HepG2 (cell line): ENCODE results near the gene OSBPL8. TPM values are rescaled to one million over a fixed set of nuclear protein-coding genes. Genes with fewer than 3 reads are reported as not detected.

Experiments
- ATAC-seq: fragments of 200-7000 bp; cut with Tn5 transposase; 3 replicates; pipeline ENCODE4 v1.9.1; 2020; ENCODE audit warnings: mild to moderate bottlenecking, moderate library complexity
- BruUV-seq: library from RNA; stranded (reverse); fragments of 400-500 nt; replicated peaks from 2 replicates; lab custom pipeline; 2021; lab: Mats Ljungman, UMichigan
- CTCF ChIA-PET: fragments of 300-600 bp; formaldehyde crosslinking; extraction: SDS; loops from one replicate; lab custom pipeline; 2021; ENCODE audit warnings: low total read pairs, inconsistent platforms, low intra/inter-chr PET ratio; lab: Yijun Ruan, JAX
- POLR2A ChIA-PET: fragments of 350-600 bp; sonication (Branson Sonifier 250); formaldehyde crosslinking; loops from one replicate; lab custom pipeline; 2020; ENCODE audit warnings: antibody characterized with exemption, inconsistent platforms; lab: Yijun Ruan, JAX
- DNase-seq: peaks from one replicate; pipeline ENCODE4 v3.0.0-alpha.2; 2015; ENCODE audit warnings: low spot score
- FAIRE-seq: peaks from 3 replicates; lab custom pipeline; 2011; peaks lifted over from hg19 to GRCh38; lab: Jason Lieb, UNC
- H2AFZ ChIP-seq: one replicate; pipeline ENCODE4 v1.6.1; 2011; ENCODE audit warnings: low read length, inconsistent platforms
- H3K27ac ChIP-seq: fragments of 300-600 bp; 3 replicates; pipeline ENCODE4 v1.8.0; 2011; ENCODE audit warnings: mixed run types, mild to moderate bottlenecking, mixed read lengths, low read length, inconsistent platforms; ENCODE audit not compliant: insufficient read depth; ENCODE audit errors: extremely low read length
- H3K27me3 ChIP-seq, 2 experiments: fragments of 200-600 bp in 1 of 2; 2 replicates in 1 of 2; 3 replicates in 1 of 2; pipeline versions ENCODE4 v1.6.0 to v1.8.0; 2011; ENCODE audit warnings: low read length in 2 of 2, mild to moderate bottlenecking in 2 of 2, moderate library complexity in 2 of 2, inconsistent platforms in 1 of 2; ENCODE audit not compliant: insufficient read depth in 2 of 2, control insufficient read depth in 1 of 2
- H3K36me3 ChIP-seq, 2 experiments: fragments of 200-600 bp in 1 of 2; replicated peaks in 1 of 2; 2 replicates in 1 of 2; 3 replicates in 1 of 2; pipeline versions ENCODE4 v1.5.1 to v1.8.0; 2011; ENCODE audit warnings: low read length in 2 of 2, inconsistent platforms in 1 of 2; ENCODE audit not compliant: insufficient read depth in 2 of 2, control insufficient read depth in 1 of 2
- H3K4me1 ChIP-seq: 2 replicates; pipeline ENCODE4 v1.5.1; 2012; ENCODE audit warnings: low read length, inconsistent platforms; ENCODE audit not compliant: insufficient read depth
- H3K4me2 ChIP-seq: 2 replicates; pipeline ENCODE4 v1.6.0; 2011; ENCODE audit warnings: low read depth, low read length, inconsistent platforms
- H3K4me3 ChIP-seq, 3 experiments: fragments of 200-600 bp in 1 of 3; sonication (generic), shearing (Covaris generic) in 1 of 3; replicated peaks in 1 of 3; 2 replicates each; pipeline ENCODE4 v1.5.1; 2011 to 2016; ENCODE audit warnings: low read length in 3 of 3, inconsistent platforms in 2 of 3, low read depth in 2 of 3, mild to moderate bottlenecking in 2 of 3, control low read depth in 1 of 3, mixed read lengths in 1 of 3; ENCODE audit not compliant: insufficient read depth in 1 of 3
- H3K79me2 ChIP-seq: one replicate; pipeline ENCODE4 v1.6.1; 2011; ENCODE audit warnings: low read length, inconsistent platforms; ENCODE audit not compliant: insufficient read depth
- H3K9ac ChIP-seq: 2 replicates; pipeline ENCODE4 v1.6.0; 2011; ENCODE audit warnings: mild to moderate bottlenecking, low read depth, low read length, inconsistent platforms; ENCODE audit not compliant: insufficient read depth
- H3K9me3 ChIP-seq: 2 replicates; pipeline ENCODE4 v1.5.1; 2012; ENCODE audit warnings: mild to moderate bottlenecking, low read length
- H4K20me1 ChIP-seq: 2 replicates; pipeline ENCODE4 v1.6.0; 2011; ENCODE audit warnings: inconsistent platforms, mild to moderate bottlenecking, low read length, moderate library complexity; ENCODE audit not compliant: insufficient read depth
- CCAR2 ChIP-seq: fragments of 200-400 bp; formaldehyde crosslinking; optimal IDR thresholded peaks from 2 replicates; pipeline ENCODE3; 2018; ENCODE audit warnings: low read depth, mild to moderate bottlenecking, low read length, moderate library complexity
- E2F1 ChIP-seq: sonication (generic); formaldehyde crosslinking; IDR thresholded peaks from 2 replicates; pipeline ENCODE4 v1.5.0; 2020; ENCODE audit warnings: missing genetic modification reagents
- ELF4 ChIP-seq: sonication (generic); formaldehyde crosslinking; IDR thresholded peaks from 2 replicates; pipeline ENCODE4 v1.5.0; 2020; ENCODE audit warnings: missing genetic modification reagents, mild to moderate bottlenecking, moderate library complexity, borderline replicate concordance
- MED13 ChIP-seq: sonication (generic); formaldehyde crosslinking; IDR thresholded peaks from 2 replicates; pipeline ENCODE4 v1.5.0; 2020; ENCODE audit warnings: missing genetic modification reagents
- PCBP1 ChIP-seq: fragments of 200-400 bp; formaldehyde crosslinking; IDR thresholded peaks from 2 replicates; pipeline ENCODE4 v1.6.1; 2017; ENCODE audit warnings: mild to moderate bottlenecking, low read depth, low read length, borderline replicate concordance
- RFX1 ChIP-seq: fragments of 450-650 bp; IDR thresholded peaks from 2 replicates; pipeline ENCODE4 v1.6.1; 2017
- XBP1 ChIP-seq: sonication (generic); formaldehyde crosslinking; IDR thresholded peaks from 2 replicates; pipeline ENCODE4 v1.5.0; 2020; ENCODE audit warnings: missing genetic modification reagents
- XRCC5 ChIP-seq: fragments of 200-400 bp; formaldehyde crosslinking; optimal IDR thresholded peaks from 2 replicates; pipeline ENCODE3; 2017; ENCODE audit warnings: mild to moderate bottlenecking, low read length
- ZBTB42 ChIP-seq: sonication (generic); formaldehyde crosslinking; IDR thresholded peaks from 2 replicates; pipeline ENCODE4 v1.5.0; 2020; ENCODE audit warnings: mild to moderate bottlenecking, missing genetic modification reagents
- ZNF124 ChIP-seq: sonication (generic); formaldehyde crosslinking; IDR thresholded peaks from 2 replicates; pipeline ENCODE4 v1.4.0; 2020; ENCODE audit warnings: missing genetic modification reagents
- ZNF264 ChIP-seq: sonication (generic); formaldehyde crosslinking; IDR thresholded peaks from 2 replicates; pipeline ENCODE4 v1.4.0; 2020; ENCODE audit warnings: missing genetic modification reagents
- ZNF543 ChIP-seq: sonication (generic); formaldehyde crosslinking; IDR thresholded peaks from 2 replicates; pipeline ENCODE4 v1.4.0; 2020; ENCODE audit warnings: mild to moderate bottlenecking, missing genetic modification reagents
- ZNF550 ChIP-seq: sonication (generic); formaldehyde crosslinking; IDR thresholded peaks from 2 replicates; pipeline ENCODE4 v1.4.0; 2020; ENCODE audit warnings: mild to moderate bottlenecking, missing genetic modification reagents, borderline replicate concordance
- ZNF674 ChIP-seq: sonication (generic); formaldehyde crosslinking; IDR thresholded peaks from 2 replicates; pipeline ENCODE4 v1.5.0; 2020; ENCODE audit warnings: low read depth, mild to moderate bottlenecking, missing genetic modification reagents
- WGBS: methylation state at CpG from one replicate; pipeline ENCODE4 v1.1.6; 2017; ENCODE audit warnings: low lambda C conversion rate; 5-methylcytosine and 5-hydroxymethylcytosine counted together
- in situ Hi-C: cut with HindIII; loops from 2 replicates; pipeline ENCODE4 v1.10.0; 2017; ENCODE audit warnings: low pct_unique_long_range_greater_than_20kb; ENCODE audit not compliant: extremely low pct_ligation_motif_present
- intact Hi-C: fragments of 100-400 bp; cut with micrococcal nuclease; formaldehyde crosslinking; loops from one replicate; pipeline ENCODE4 v1.10.0; 2022; ENCODE audit not compliant: unreplicated experiment
- polyA plus RNA-seq, 8 experiments: library from polyadenylated mRNA; depleted of rRNA in 3 of 8; stranded (reverse) in 7 of 8; unstranded in 1 of 8; fragments of >200 nt; fragmentation: Illumina TruSeq in 4 of 8; extraction: Trizol in 4 of 8; gene quantifications; 2 replicates each; pipeline versions ENCODE4 v1.2.1 to v1.2.3, GENCODE V29; 2011 to 2016; ENCODE audit warnings: low read depth in 4 of 8, missing spikeins in 1 of 8, mixed read lengths in 1 of 8; ENCODE audit not compliant: insufficient read depth in 1 of 8
- total RNA-seq, 5 experiments: library from RNA; depleted of rRNA; stranded (reverse); fragments of >200 nt; fragmentation: Illumina TruSeq; extraction: Trizol; gene quantifications; 2 replicates each; pipeline ENCODE4 v1.2.3, GENCODE V29; 2016; ENCODE audit warnings: low read depth in 1 of 5
- TF ChIP-seq, protein P1 (sequence below): sonication (generic); formaldehyde crosslinking; IDR thresholded peaks from 2 replicates; pipeline ENCODE4 v1.5.0; 2020; ENCODE audit warnings: missing genetic modification reagents
- TF ChIP-seq, protein P2 (sequence below): sonication (generic); formaldehyde crosslinking; IDR thresholded peaks from 2 replicates; pipeline ENCODE4 v1.8.1; 2023; ENCODE audit warnings: mild to moderate bottlenecking, missing genetic modification reagents
- TF ChIP-seq, protein P3 (sequence below): sonication (generic); formaldehyde crosslinking; IDR thresholded peaks from 2 replicates; pipeline ENCODE4 v1.8.0; 2022; ENCODE audit warnings: missing genetic modification reagents, mild to moderate bottlenecking, inconsistent platforms, borderline replicate concordance
- TF ChIP-seq, protein P4 (sequence below): sonication (generic); formaldehyde crosslinking; IDR thresholded peaks from 2 replicates; pipeline ENCODE4 v1.8.0; 2022; ENCODE audit warnings: mild to moderate bottlenecking, missing genetic modification reagents, moderate library complexity

The OSBPL8 gene
- total and polyA plus RNA-seq, 2 of the 13 experiments (the other 11 are each of a cell fraction or from before 2014, with no cell fraction given): 11.0 to 33.9 TPM

DNA sequence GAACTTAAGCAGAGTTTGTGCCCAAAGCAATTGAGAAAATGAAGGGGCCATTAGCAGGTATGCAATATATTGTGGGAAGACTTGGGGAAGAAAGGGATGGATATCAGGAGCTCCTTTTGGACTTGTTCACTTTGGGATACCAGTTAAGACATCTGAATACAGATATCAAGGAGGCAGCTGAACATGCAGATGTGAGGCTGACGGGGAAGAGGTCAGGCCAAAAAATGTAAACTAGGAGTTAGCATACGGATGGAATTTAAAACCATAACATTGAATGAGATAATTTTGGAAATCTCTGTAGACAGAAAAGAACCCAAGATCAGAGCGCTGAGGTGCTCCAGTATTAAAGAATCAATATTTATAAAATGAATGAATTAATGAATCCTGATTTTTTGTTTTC lies 53.4 kb downstream of the OSBPL8 start:
- ChIA-PET POLR2A (no interaction called here), CTCF (no interaction called here)
- Histone ChIP-seq H2AFZ (no peak overlapping the region), H3K4me1 (no peaks in the 10 kb centered on the region), H3K9me3 (no peaks in the 10 kb centered on the region), H3K4me2 (no peak overlapping the region), H3K4me3 (no peak overlapping the region), H3K27ac (no peak overlapping the region), H3K27me3 (no peaks in the 10 kb centered on the region), H3K79me2 (no peaks in the 10 kb centered on the region), H3K9ac (no peak overlapping the region), H3K36me3 (no peaks in the 10 kb centered on the region), H4K20me1 (no peaks in the 10 kb centered on the region)
- no peak for FAIRE-seq
- 97% methylated on average over 3 of the region's 3 CpGs for WGBS
- no TSS peak for BruUV-seq
- intact Hi-C loops: no loop called here
- ATAC-seq: no peak
- in situ Hi-C loops: no loop called here
- TF ChIP-seq RFX1 (no peak), ZNF124 (no peak), PCBP1 (no peak), ZBTB42 (no peak), E2F1 (CRISPR knock-in tag) (no peak), ELF4 (CRISPR knock-in tag) (no peak), CCAR2 (no peak), ZNF543 (CRISPR knock-in tag) (no peak), ZNF550 (CRISPR knock-in tag) (no peak), MED13 (CRISPR knock-in tag) (no peak), XRCC5 (no peak), ZNF264 (CRISPR knock-in tag) (no peak), ZNF674 (CRISPR knock-in tag) (no peak), XBP1 (no peak)
- TF ChIP-seq, protein P1, sequence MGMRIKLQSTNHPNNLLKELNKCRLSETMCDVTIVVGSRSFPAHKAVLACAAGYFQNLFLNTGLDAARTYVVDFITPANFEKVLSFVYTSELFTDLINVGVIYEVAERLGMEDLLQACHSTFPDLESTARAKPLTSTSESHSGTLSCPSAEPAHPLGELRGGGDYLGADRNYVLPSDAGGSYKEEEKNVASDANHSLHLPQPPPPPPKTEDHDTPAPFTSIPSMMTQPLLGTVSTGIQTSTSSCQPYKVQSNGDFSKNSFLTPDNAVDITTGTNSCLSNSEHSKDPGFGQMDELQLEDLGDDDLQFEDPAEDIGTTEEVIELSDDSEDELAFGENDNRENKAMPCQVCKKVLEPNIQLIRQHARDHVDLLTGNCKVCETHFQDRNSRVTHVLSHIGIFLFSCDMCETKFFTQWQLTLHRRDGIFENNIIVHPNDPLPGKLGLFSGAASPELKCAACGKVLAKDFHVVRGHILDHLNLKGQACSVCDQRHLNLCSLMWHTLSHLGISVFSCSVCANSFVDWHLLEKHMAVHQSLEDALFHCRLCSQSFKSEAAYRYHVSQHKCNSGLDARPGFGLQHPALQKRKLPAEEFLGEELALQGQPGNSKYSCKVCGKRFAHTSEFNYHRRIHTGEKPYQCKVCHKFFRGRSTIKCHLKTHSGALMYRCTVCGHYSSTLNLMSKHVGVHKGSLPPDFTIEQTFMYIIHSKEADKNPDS: no peak
- TF ChIP-seq, protein P2, sequence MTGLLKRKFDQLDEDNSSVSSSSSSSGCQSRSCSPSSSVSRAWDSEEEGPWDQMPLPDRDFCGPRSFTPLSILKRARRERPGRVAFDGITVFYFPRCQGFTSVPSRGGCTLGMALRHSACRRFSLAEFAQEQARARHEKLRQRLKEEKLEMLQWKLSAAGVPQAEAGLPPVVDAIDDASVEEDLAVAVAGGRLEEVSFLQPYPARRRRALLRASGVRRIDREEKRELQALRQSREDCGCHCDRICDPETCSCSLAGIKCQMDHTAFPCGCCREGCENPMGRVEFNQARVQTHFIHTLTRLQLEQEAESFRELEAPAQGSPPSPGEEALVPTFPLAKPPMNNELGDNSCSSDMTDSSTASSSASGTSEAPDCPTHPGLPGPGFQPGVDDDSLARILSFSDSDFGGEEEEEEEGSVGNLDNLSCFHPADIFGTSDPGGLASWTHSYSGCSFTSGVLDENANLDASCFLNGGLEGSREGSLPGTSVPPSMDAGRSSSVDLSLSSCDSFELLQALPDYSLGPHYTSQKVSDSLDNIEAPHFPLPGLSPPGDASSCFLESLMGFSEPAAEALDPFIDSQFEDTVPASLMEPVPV: no peak
- TF ChIP-seq, protein P3, sequence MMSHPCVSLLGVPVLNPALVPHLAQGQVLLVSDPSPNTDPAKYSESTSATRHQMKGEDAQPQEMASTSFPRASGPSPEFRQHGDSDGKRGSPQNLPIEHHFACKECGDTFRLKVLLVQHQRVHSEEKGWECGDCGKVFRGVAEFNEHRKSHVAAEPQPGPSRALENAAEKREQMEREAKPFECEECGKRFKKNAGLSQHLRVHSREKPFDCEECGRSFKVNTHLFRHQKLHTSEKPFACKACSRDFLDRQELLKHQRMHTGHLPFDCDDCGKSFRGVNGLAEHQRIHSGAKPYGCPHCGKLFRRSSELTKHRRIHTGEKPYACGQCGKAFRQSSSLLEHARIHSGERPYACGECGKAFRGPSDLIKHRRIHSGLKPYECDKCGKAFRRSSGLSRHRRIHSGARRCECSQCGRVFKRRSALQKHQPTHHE (CRISPR knock-in tag): no peak
- TF ChIP-seq, protein P4, sequence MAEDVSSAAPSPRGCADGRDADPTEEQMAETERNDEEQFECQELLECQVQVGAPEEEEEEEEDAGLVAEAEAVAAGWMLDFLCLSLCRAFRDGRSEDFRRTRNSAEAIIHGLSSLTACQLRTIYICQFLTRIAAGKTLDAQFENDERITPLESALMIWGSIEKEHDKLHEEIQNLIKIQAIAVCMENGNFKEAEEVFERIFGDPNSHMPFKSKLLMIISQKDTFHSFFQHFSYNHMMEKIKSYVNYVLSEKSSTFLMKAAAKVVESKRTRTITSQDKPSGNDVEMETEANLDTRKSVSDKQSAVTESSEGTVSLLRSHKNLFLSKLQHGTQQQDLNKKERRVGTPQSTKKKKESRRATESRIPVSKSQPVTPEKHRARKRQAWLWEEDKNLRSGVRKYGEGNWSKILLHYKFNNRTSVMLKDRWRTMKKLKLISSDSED: no peak
- DNase-seq: no peak
